T follicular helper cell (primary cell): ENCODE measurements around the gene BNC2.

Experiments
- DNase-seq: peaks from one replicate; pipeline ENCODE4 v3.0.0-alpha.2; 2020; ENCODE audit warnings: low read depth

Gene BNC2

GRCh38 chr9:16597136-16597535, 273.3 kb downstream of the BNC2 start:
- no peak for DNase-seq

GRCh38 chr9:16595227-16595626, 275.2 kb downstream of the BNC2 start:
- DNase-seq, result no peak

- DNase-seq, result no peak
These were observed 275.7 kb downstream of the BNC2 start for GRCh38 chr9:16594787-16595186.

- DNase-seq, result no peak
These were observed 276.7 kb downstream of the BNC2 start for GRCh38 chr9:16593746-16594145.

GRCh38 chr9:16591092-16591491, 279.4 kb downstream of the BNC2 start:
- DNase-seq, result no peak

GRCh38 chr9:16585591-16585990, 284.9 kb downstream of the BNC2 start:
- DNase-seq, result no peak

GRCh38 chr9:16579872-16580432, 290.5 kb downstream of the BNC2 start:
- no peak for DNase-seq

- no peak for DNase-seq
These were observed 294.6 kb downstream of the BNC2 start for GRCh38 chr9:16575986-16576245.

- no peak for DNase-seq
These were observed 295.1 kb downstream of the BNC2 start for GRCh38 chr9:16575142-16575985.

GRCh38 chr9:16572005-16572734, 298.3 kb downstream of the BNC2 start:
- no peak for DNase-seq

- no peak for DNase-seq
These were observed 299.2 kb downstream of the BNC2 start for GRCh38 chr9:16571127-16571802.

- DNase-seq, result no peak
These were observed 307.0 kb downstream of the BNC2 start for GRCh38 chr9:16563446-16563845.

GRCh38 chr9:16561121-16561520, 309.3 kb downstream of the BNC2 start:
- DNase-seq, result no peak

GRCh38 chr9:16559418-16560188, 310.9 kb downstream of the BNC2 start:
- DNase-seq, result no peak

GRCh38 chr9:16555802-16556201, 314.7 kb downstream of the BNC2 start:
- no peak for DNase-seq

GRCh38 chr9:16553869-16554540, 316.5 kb downstream of the BNC2 start:
- DNase-seq, result no peak

- no peak for DNase-seq
These were observed 318.2 kb downstream of the BNC2 start for GRCh38 chr9:16552252-16552651.

GRCh38 chr9:16551692-16552091, 318.8 kb downstream of the BNC2 start:
- DNase-seq, result no peak

- no peak for DNase-seq
These were observed 324.8 kb downstream of the BNC2 start for GRCh38 chr9:16545639-16546038.

- DNase-seq, result no peak
These were observed 325.6 kb downstream of the BNC2 start for GRCh38 chr9:16544842-16545241.

GRCh38 chr9:16543686-16544085, 326.8 kb downstream of the BNC2 start:
- no peak for DNase-seq
